NB4 (cell line): ENCODE data around the gene RPL18A.

Experiments
- DNase-seq: peaks from one replicate; pipeline ENCODE4 v3.0.0; 2010; ENCODE audit warnings: low read depth
- H3K4me3 ChIP-seq: one replicate; pipeline ENCODE4 v1.5.1; 2011; ENCODE audit warnings: mild to moderate bottlenecking, low read depth, low read length, moderate library complexity
- MAX ChIP-seq: IDR thresholded peaks from 2 replicates; pipeline ENCODE4 v1.6.1; 2011; ENCODE audit warnings: low read depth, low read length
- MYC ChIP-seq: IDR thresholded peaks from 2 replicates; pipeline ENCODE4 v1.6.1; 2011; ENCODE audit warnings: low read depth, low read length
- POLR2A ChIP-seq: IDR thresholded peaks from 2 replicates; pipeline ENCODE4 v1.6.1; 2011; ENCODE audit warnings: mild to moderate bottlenecking; ENCODE audit not compliant: insufficient read length; ENCODE audit errors: extremely low read depth
- TF ChIP-seq, protein P1 (sequence below): IDR thresholded peaks from one replicate; pipeline ENCODE4 v1.5.1; 2012; ENCODE audit warnings: low read depth, low read length

The RPL18A gene

DNA sequence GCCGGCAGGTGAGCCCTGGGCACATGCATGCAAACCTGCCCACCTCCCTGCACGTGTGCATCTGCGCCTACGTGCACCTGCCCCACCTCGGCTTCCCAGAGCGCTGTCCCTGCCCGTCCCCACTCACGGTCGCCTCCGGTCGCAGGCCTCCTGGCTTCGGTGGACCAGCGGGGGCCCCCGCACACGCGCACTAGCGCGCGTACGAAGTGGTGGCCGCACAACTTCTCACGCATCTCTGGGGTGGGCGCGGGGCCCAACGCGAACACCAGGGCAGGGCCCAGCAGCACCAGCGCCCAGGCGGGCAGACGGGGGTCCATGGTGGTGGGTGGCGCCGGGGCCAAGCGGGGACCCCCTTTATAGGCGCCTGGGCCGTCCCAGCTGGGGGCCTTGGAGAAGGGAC, 38.5 kb upstream of the RPL18A start, which contains the start of gene INSL3:
INSL3 (minus strand) TSS at position 330 of the 400 bp plus-strand sequence; CDS start at position 317, 13 bp downstream.
- H3K4me3 ChIP-seq = no peak within 1 kb of the TSS
- DNase-seq = no peak
- TF ChIP-seq MYC (no peak), MAX (no peak), POLR2A (no peak)
- TF ChIP-seq, protein P1, sequence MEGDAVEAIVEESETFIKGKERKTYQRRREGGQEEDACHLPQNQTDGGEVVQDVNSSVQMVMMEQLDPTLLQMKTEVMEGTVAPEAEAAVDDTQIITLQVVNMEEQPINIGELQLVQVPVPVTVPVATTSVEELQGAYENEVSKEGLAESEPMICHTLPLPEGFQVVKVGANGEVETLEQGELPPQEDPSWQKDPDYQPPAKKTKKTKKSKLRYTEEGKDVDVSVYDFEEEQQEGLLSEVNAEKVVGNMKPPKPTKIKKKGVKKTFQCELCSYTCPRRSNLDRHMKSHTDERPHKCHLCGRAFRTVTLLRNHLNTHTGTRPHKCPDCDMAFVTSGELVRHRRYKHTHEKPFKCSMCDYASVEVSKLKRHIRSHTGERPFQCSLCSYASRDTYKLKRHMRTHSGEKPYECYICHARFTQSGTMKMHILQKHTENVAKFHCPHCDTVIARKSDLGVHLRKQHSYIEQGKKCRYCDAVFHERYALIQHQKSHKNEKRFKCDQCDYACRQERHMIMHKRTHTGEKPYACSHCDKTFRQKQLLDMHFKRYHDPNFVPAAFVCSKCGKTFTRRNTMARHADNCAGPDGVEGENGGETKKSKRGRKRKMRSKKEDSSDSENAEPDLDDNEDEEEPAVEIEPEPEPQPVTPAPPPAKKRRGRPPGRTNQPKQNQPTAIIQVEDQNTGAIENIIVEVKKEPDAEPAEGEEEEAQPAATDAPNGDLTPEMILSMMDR = no peak

GRCh38 chr19:17824339-17824738, 35.4 kb upstream of the RPL18A start:
- DNase-seq = no peak
- H3K4me3 ChIP-seq = no peak overlapping the region
- TF ChIP-seq POLR2A (no peak), MAX (no peak), MYC (no peak)
- TF ChIP-seq, protein P1 = no peak

DNA sequence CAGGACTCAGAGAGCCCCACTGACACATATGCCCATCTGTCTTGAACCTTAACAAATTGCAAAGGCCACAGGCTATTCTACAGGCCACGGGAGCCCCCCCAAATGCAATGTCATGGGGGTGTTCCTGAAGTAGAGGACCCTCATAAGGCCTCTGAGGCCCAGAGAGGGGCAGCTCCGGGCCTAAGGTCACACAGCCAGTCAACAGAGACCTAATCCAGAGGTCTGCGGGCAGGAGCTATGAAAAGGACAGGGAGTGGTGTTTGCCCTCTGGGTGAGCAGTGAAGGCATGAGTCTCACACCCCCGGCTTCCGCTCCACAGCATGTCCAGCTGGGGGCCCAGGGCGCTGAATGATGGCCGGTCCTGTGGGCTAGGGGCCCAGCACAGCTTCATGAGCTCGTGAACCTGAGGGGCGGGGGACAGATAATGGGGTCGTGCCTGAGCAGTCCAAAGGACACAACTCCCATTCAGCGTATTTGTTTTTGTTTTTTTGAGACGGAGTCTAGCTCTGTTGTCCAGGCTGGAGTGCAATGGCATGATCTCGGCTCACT, 33.1 kb upstream of the RPL18A start:
- TF ChIP-seq POLR2A (no peak), MAX (no peak), MYC (no peak)
- TF ChIP-seq, protein P1 = no peak
- no peak overlapping the region for H3K4me3 ChIP-seq
- DNase-seq = no peak

- no peak for DNase-seq
- no peak for TF ChIP-seq MYC
- no peak for TF ChIP-seq MAX
- TF ChIP-seq, protein P1 = no peak
- TF ChIP-seq POLR2A = no peak
Observed at GRCh38 chr19:17829855-17830566, 29.7 kb upstream of the RPL18A start.

GRCh38 chr19:17830567-17831418, 28.9 kb upstream of the RPL18A start:
- no peak overlapping the region for H3K4me3 ChIP-seq
- no peak for TF ChIP-seq MYC
- no peak for TF ChIP-seq POLR2A
- no peak for TF ChIP-seq MAX
- TF ChIP-seq, protein P1 = no peak
- DNase-seq = peak; percentile 39

More at GRCh38 chr19:17829855-17830566, 29.7 kb upstream of the RPL18A start:
- no peak overlapping the region for H3K4me3 ChIP-seq
